Pons (tissue), 1 donor: Measurements from ENCODE around the gene MID2.
A peak's percentile ranks its signal among the peaks of the same experiment; 100 is the strongest.
"Not testable (repeated sequence)": the region's sequence is repeated elsewhere in the genome, so short reads cannot be mapped to it uniquely, and the experiment has no call there.

Experiments
- DNase-seq: peaks from one replicate; pipeline ENCODE4 v3.0.0-alpha.2; 2016; ENCODE audit warnings: low spot score

Gene MID2

GRCh38 chrX:107842715-107843400, 17.2 kb downstream of the MID2 start:
- DNase-seq, result no peak

DNA sequence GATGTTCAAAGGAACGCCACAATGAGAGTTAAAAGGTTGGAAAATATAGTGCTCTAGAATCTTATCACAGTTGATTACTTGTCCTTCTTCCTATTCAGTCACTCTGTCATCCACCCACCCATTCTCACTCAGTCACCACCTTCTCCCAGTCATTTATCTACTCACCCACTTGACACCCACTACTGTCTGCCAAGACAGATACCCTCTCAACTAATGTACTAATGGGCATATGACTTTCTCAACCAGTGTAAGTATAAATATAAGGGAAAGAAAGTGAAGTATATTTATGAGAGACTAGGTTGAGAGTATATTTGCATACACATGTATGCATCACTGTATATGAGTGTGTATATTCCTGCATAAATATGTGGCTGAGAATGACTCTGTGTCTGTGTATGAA, 20.0 kb downstream of the MID2 start:
- DNase-seq, result no peak

DNA sequence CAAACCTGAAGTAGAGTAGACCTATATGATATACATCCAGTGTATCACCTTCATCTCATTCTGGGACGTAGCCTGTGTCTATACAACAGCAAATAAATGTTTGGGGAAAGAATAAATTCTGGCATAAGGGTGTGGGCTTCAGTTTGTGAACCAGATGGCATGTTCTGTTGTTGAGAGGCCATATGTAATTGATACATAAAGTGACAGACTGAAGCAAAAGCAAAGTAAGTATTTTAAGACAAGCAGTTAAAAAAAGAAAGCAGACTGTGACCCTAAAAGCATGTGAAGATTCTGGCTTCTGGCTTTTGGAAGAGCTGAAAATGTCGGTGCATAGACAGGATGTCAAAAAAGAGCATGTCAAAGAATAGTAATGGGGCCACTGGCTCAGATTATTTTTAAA, 22.9 kb downstream of the MID2 start:
- no peak for DNase-seq

DNA sequence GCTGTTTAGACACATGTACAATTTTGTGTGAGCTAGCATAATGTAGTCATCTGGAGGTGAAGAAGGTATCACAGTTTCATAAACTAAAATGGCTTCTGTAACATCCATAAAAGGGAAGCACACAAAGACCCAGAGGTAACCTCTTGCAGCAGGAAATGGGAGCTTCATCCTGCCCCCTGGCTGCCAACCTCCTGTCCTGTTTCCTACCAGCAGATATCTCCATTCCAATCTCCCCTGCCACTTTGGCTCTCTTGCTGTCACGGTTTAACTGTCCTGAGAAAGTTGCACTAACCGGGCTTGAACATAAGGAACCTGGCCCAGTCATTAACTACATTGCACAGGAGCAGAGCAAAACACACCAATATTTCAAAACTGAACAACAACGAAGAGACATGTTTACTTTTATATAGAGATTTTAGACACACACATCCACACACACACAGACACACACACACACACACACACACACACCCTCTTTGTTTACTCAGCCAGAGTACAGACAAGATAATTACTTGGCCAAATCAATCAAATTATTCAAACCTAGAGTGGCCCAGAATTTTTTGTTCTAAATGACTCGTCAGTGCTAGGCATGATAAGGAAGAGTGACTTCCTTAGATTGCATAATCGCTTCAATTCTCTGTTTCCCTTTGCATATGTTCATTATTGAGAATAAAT, 24.2 kb downstream of the MID2 start:
- DNase-seq, result no peak

GRCh38 chrX:107850422-107850765, 24.7 kb downstream of the MID2 start:
- no peak for DNase-seq

GRCh38 chrX:107851215-107851614, 25.5 kb downstream of the MID2 start:
- no peak for DNase-seq

DNA sequence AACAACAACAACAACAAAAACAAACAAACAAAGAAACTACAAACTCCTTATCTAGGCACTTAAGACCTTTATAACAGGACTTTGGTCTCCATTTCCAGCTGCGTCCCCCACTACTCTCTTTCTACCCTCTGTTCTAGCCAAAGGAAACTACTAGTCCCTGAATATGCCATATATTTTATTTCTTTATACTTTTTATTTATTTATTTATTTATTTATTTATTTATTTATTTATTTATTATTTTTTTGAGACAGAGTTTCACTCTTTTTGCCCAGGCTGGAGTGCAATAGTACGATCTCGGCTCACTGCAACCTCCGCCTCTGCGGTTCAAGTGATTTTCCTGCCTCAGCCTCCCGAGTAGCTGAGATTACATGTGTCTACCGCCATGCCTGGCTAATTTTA, 26.0 kb downstream of the MID2 start:
- not testable (repeated sequence) for DNase-seq

- DNase-seq, result no peak
These were observed 30.6 kb downstream of the MID2 start for GRCh38 chrX:107856289-107856688.

- not testable (repeated sequence) for DNase-seq
These were observed 31.4 kb downstream of the MID2 start for GRCh38 chrX:107857041-107857440.

- DNase-seq, result no peak
These were observed 32.2 kb downstream of the MID2 start for GRCh38 chrX:107857837-107858236.

DNA sequence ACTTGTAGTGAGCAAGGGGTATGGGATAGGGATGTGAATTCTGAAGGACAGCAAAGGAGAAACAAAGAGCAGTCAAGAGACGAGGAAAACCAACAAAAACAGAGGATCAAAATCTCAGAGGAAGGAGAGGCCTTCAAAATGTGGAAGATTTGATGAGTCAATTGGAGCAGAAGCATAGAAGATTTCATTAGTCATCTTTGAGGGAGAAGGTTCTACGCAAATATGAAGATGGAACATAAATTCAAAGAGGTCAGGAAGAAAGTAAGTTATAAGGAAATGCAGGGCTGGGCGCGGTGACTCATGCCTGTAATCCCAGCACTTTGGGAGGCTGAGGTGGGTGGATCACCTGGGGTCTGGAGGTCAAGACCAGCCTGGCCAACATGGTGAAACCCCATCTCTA, 35.4 kb downstream of the MID2 start:
- DNase-seq, result no peak

DNA sequence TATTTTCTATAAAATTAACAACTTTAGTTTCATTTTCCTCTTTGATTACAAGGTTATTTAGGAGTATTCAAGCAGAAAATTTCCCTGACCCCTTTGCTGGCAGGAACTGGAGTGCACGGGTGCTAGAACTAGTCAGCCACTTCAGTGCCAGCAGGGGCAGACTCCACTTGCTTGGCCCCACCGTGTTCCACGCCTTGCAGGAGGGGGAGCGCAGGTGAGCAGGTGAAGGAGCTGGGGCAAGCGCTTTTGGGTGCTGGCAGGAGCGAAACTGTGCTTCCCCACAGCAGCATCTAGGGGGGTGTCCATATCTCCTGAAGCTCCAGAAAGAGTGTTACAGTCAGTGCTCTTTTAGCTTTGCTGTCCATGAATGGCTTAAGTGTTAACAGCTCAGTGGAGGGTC, 45.5 kb downstream of the MID2 start:
- DNase-seq, result no peak

DNA sequence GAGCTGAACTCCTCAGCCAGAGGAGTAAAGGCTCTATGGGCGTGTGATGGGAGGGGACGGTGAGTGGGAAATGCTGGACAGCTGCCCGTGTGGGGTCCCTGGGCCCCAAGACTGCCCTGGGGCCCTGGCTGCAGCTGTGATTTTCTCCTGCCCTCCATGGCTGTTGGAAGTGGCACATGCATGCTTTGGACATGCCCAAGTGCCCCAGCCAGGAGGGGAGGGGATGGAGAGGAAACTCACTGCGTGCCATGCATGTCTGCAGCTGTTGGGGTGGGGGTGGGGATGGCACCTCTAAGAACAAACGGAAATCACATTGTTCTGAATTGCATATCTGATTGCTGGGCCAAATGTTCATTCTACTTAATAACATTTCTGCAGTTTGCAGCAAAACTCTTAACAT, 52.4 kb downstream of the MID2 start:
- DNase-seq, result no peak

GRCh38 chrX:107880054-107880610, 54.5 kb downstream of the MID2 start:
- DNase-seq, result no peak

DNA sequence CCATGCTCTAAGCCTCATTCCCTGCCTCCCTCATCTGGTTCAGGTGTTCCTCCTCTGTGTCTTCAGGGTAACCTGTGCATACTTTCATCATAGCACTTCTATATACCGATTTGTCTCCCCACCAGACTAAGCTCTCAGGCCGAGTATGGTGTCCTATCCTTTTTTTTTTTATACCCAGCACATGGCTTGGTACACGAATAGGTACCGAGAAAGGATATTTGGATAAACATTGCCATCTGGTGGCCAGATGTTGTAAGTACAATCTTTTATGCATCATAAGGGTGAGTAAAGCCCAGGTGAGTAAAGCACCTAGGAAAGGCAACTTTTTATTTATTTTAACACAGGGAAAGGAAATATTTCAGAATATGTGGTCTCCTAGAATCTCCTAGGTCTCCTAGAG, 68.4 kb downstream of the MID2 start:
- DNase-seq, result peak; percentile 11

DNA sequence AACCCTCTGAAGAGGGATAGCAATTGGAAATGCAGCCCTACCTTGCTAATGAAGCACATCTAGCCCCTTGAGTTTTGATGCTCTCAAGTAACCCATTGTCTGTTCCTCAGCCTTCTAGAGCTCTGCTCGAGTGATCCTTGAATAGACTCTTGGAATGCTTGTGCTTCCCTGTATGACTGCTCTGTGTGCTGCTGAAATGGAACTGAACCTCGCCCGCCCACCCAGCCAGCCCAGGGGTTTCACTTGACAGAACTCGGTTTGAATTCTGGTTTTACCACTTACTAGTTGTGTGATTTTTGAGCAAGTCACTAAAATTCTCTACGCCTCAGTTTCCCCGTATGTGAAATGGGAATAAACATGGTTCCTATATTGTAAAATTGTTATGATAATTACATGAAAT, 77.1 kb downstream of the MID2 start:
- no peak for DNase-seq

- no peak for DNase-seq
These were observed 79.7 kb downstream of the MID2 start for GRCh38 chrX:107905366-107905765.

GRCh38 chrX:107924136-107924746, 98.6 kb downstream of the MID2 start:
- no peak for DNase-seq

- DNase-seq, result no peak
These were observed 108.6 kb downstream of the MID2 start for GRCh38 chrX:107934262-107934661.

GRCh38 chrX:107935200-107935599, 109.5 kb downstream of the MID2 start:
- no peak for DNase-seq

DNA sequence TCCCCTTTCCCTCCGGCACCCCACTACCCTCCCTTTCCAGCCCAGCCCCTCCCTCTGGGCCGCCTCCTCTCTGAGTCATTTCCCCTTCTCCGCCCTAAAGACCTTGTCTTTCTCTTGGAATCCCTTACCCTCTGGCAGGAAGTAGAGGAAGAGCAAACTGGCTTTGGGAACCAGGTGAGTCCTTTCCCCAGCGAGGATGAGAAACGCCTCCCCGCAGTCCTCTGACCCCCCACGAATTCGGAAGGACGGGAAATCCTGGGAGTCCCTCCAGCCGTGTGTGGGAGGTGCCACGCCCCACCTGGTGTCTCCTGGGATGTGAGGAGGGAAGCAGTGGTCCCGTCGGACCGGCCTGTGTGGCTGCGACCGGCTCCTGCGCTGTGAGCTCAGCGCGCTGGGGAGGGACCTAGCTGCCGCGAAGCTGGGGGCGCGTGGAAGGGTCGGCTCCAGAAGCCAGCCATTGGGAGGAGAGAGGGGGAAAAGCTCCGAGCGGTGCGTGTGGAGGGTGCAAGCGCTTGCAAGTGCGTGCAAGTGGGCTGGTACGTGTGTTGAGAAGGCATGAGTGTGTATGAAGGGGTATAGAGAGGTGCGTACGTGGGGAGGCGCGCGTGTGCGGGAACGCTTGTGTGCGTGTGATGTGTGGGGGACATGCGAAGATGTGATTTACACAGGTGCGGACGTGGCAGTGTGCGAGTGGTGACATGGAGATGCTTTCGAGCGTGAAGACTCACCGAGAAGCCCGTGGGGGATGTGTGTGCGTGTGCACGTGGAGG, 110.2 kb downstream of the MID2 start:
- DNase-seq, result no peak

DNA sequence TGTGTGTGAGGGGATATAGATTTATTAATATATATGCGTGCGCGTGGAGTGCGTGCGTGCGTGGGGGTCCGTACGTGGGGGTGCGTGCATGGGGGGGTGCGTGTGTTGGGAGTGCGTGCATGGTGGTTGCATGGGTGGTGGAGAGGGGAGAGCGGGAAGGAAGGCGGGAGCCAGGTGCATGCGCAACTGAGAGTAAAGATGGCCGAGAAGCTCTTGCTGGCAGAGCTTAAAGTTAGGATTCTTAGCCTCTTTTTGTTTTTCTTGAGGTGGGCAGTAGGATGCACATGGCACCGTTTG, 110.7 kb downstream of the MID2 start:
- DNase-seq, result no peak

DNA sequence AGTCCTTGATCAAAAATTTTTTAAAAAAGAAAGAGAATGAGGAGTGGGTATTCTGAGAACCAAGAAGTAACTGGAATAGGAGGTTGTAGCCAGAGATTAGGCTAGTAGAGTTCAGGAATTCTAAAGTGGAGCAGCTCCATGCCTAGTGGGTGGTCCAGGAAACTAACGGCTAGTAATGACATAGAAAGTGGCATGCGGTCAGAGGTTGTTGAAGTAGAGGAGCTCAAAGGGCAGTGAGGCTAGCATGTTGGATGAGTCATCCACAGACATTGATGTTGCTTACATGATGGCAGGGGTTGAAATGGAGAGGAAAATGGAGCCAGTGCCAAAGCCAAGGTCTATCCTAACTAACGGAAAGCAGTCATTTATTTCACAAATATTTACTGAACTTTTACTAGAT, 114.4 kb downstream of the MID2 start:
- DNase-seq, result no peak
